Testis (tissue), 3 donors: ENCODE results near the gene EHMT1. TPM values are rescaled to one million over a fixed set of nuclear protein-coding genes. Genes with fewer than 3 reads are reported as not detected.

Source experiments
- DNase-seq: peaks from one replicate; pipeline ENCODE4 v3.0.0-alpha.2; 2019
- H3K27ac ChIP-seq, 2 donors: fragments of 200-600 bp; sonication (generic); one replicate each; pipeline ENCODE4 v1.5.1; 2019
- H3K27me3 ChIP-seq: fragments of 200-600 bp; sonication (generic); one replicate; pipeline ENCODE4 v1.5.1; 2019
- H3K36me3 ChIP-seq: fragments of 200-600 bp; sonication (generic); one replicate; pipeline ENCODE4 v1.5.1; 2017; ENCODE audit warnings: low read depth; ENCODE audit errors: missing control alignments
- H3K4me1 ChIP-seq: fragments of 200-600 bp; sonication (generic); one replicate; pipeline ENCODE4 v1.5.1; 2019
- H3K4me3 ChIP-seq, 2 donors: fragments of 200-600 bp; sonication (generic); one replicate each; pipeline ENCODE4 v1.5.1; 2017 to 2019
- H3K9me3 ChIP-seq: fragments of 200-600 bp; sonication (generic); one replicate; pipeline ENCODE4 v1.5.1; 2017
- POLR2A ChIP-seq: fragments of 450-650 bp; IDR thresholded peaks from one replicate; pipeline ENCODE4 v1.6.1; 2017; ENCODE audit warnings: antibody characterized with exemption, mild to moderate bottlenecking, moderate library complexity
- WGBS, 2 donors: methylation state at CpG; one replicate each; pipeline ENCODE4 v1.1.5; 2018; 5-methylcytosine and 5-hydroxymethylcytosine counted together
- intact Hi-C: fragments of 100-400 bp; cut with DNase I; formaldehyde crosslinking; loops from one replicate; pipeline ENCODE4 v1.15.1; 2023; ENCODE audit warnings: low total_unique reads
- polyA plus RNA-seq: library from polyadenylated mRNA; stranded (reverse); fragments of 350-450 nt; fragmentation: Illumina TruSeq; extraction: RNeasy Lipid Tissue Mini Kit (QIAGEN cat#74804); gene quantifications from one replicate; pipeline ENCODE4 v1.2.3, GENCODE V29; 2014; ENCODE audit warnings: low read depth, low replicate concordance; ENCODE audit not compliant: insufficient read depth
- total RNA-seq, 2 donors: library from RNA; depleted of rRNA; stranded (reverse); fragments of >200 nt; gene quantifications; one replicate each; pipeline ENCODE4 v1.2.3, GENCODE V29; 2016
- TF ChIP-seq, protein P1 (sequence below), 3 experiments: fragments of 450-650 bp in 2 of 3; fragments of 200-600 bp in 1 of 3; sonication (generic) in 1 of 3; IDR thresholded peaks; one replicate each; pipeline ENCODE4 v1.5.1; 2016 to 2019; ENCODE audit warnings: antibody characterized with exemption in 3 of 3, mild to moderate bottlenecking in 2 of 3, moderate library complexity in 1 of 3

Gene EHMT1
- total and polyA plus RNA-seq, 3 donors from 2014 or later: 116 to 207 (median 193) TPM

- no peak for DNase-seq
- no peak for TF ChIP-seq POLR2A
- TF ChIP-seq, protein P1, sequence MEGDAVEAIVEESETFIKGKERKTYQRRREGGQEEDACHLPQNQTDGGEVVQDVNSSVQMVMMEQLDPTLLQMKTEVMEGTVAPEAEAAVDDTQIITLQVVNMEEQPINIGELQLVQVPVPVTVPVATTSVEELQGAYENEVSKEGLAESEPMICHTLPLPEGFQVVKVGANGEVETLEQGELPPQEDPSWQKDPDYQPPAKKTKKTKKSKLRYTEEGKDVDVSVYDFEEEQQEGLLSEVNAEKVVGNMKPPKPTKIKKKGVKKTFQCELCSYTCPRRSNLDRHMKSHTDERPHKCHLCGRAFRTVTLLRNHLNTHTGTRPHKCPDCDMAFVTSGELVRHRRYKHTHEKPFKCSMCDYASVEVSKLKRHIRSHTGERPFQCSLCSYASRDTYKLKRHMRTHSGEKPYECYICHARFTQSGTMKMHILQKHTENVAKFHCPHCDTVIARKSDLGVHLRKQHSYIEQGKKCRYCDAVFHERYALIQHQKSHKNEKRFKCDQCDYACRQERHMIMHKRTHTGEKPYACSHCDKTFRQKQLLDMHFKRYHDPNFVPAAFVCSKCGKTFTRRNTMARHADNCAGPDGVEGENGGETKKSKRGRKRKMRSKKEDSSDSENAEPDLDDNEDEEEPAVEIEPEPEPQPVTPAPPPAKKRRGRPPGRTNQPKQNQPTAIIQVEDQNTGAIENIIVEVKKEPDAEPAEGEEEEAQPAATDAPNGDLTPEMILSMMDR (IDR thresholded peaks at IDR 0.05): no peak
- no peaks in the 10 kb centered on the region for H3K27me3 ChIP-seq
- no peaks in the 10 kb centered on the region for H3K9me3 ChIP-seq
- H3K4me1 ChIP-seq: no peaks in the 10 kb centered on the region
- no peaks in the 10 kb centered on the region for H3K36me3 ChIP-seq
- no peak overlapping the region for H3K27ac ChIP-seq
- intact Hi-C loops: no loop called here
- H3K4me3 ChIP-seq: no peak overlapping the region
- 90 to 95% methylated on average over 9 of the region's 9 CpGs for WGBS, 2 donors
Measured at GRCh38 chr9:137843355-137843754, 224.6 kb downstream of the EHMT1 start.

DNA sequence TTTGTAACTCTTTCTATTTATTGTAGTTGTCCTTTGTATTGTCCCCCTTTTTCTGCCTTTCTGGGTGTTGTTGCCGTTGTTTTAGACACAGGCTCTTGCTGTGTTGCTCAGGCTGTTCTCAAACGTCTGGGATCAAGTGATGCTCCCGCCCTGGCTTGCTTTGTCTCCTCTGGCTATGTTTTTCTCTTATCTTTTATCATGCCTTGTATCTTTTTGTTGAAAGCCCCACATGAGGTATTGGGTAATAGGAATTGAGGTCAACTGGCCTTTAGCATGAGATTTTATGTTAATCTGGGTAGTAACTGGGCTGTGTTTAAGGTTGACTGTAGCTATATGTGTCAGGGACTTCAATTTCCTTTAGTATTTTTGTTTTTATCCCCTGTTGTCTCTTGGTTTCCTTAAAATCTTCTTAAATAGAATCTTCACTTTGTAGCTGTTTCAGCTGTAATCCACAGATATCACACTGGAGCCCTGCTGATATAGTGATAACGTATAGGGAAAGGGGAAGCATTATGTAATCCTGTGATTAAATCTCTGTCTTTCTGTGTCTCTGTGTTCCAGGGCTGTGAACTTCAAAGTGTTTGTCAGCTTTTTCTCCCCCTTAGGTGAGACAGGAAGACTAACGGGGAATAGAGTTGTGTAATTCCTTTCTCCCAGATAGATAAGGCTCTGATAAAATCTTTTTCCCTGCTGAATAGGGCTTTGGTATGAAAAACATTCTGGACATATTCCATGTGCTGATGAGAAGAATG, 232.9 kb downstream of the EHMT1 start:
- H3K36me3 ChIP-seq: no peaks in the 10 kb centered on the region
- H3K9me3 ChIP-seq: no peaks in the 10 kb centered on the region
- H3K27ac ChIP-seq: no peak overlapping the region
- 73 to 75% methylated on average over 5 of the region's 5 CpGs for WGBS, 2 donors
- intact Hi-C loops: no loop called here
- no peaks in the 10 kb centered on the region for H3K4me1 ChIP-seq
- DNase-seq: no peak
- TF ChIP-seq POLR2A: no peak
- TF ChIP-seq, protein P1 (IDR thresholded peaks at IDR 0.05): no peak
- H3K27me3 ChIP-seq: no peaks in the 10 kb centered on the region
- no peak overlapping the region for H3K4me3 ChIP-seq

DNA sequence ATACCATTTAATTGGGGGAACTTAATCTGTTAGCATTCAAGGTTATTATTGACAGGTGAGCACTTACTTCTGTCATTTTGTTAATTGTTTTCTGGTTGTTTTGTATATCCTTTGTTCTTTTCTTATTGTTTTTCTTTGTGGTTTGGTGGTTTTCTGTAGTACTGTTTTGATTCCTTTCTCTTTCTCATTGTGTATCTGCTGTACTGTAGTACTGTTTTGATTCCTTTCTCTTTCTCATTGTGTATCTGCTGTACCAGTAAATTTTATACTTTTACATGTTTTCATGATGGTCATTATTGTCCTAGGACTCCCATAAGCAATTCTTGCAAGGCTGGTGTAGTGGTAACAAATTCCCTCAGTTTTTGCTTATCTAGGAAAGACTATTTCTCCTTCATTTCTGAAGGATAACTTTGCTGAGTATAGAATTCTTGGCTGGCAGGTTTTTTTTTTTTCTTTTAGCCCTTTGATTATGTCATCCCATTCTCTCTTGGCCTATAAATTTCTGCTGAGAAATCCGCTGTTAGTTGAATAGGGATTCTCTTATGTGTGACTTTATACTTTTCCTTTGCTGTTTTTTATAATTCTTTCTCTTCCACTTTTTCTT, 234.7 kb downstream of the EHMT1 start:
- intact Hi-C loops: no loop called here
- no peak for DNase-seq
- Histone ChIP-seq H3K4me1 (no peaks in the 10 kb centered on the region), H3K9me3 (no peaks in the 10 kb centered on the region), H3K36me3 (no peaks in the 10 kb centered on the region), H3K4me3 (no peak overlapping the region), H3K27ac (no peak overlapping the region), H3K27me3 (no peaks in the 10 kb centered on the region)
- 95 to 97% methylated on average over 1 of the region's 1 CpG for WGBS, 2 donors
- TF ChIP-seq, protein P1 (IDR thresholded peaks at IDR 0.05): no peak
- no peak for TF ChIP-seq POLR2A

GRCh38 chr9:137860361-137860760, 241.6 kb downstream of the EHMT1 start:
- Histone ChIP-seq H3K27me3 (no peaks in the 10 kb centered on the region), H3K36me3 (no peaks in the 10 kb centered on the region), H3K27ac (no peak overlapping the region), H3K4me1 (no peaks in the 10 kb centered on the region), H3K4me3 (no peak overlapping the region), H3K9me3 (no peaks in the 10 kb centered on the region)
- DNase-seq: no peak
- intact Hi-C loops: no loop called here
- no peak for TF ChIP-seq POLR2A
- TF ChIP-seq, protein P1 (IDR thresholded peaks at IDR 0.05): no peak
- WGBS, 2 donors: 89 to 100% methylated on average over 1 of the region's 1 CpG
